GM18507 (cell line): ENCODE data around the gene AP4S1.
"Not testable (repeated sequence)": the region's sequence is repeated elsewhere in the genome, so short reads cannot be mapped to it uniquely, and the experiment has no call there.

Source experiments
- DNase-seq: peaks from one replicate; pipeline ENCODE4 v3.0.0; 2011; ENCODE audit warnings: low read depth; ENCODE audit not compliant: insufficient read length; ENCODE audit errors: extremely low spot score
- FAIRE-seq: peaks from 2 replicates; lab custom pipeline; 2011; peaks lifted over from hg19 to GRCh38; lab: Jason Lieb, UNC

AP4S1 gene

GRCh38 chr14:31037709-31038221, 12.3 kb downstream of the AP4S1 start:
- DNase-seq: no peak
- FAIRE-seq: no peak

DNA sequence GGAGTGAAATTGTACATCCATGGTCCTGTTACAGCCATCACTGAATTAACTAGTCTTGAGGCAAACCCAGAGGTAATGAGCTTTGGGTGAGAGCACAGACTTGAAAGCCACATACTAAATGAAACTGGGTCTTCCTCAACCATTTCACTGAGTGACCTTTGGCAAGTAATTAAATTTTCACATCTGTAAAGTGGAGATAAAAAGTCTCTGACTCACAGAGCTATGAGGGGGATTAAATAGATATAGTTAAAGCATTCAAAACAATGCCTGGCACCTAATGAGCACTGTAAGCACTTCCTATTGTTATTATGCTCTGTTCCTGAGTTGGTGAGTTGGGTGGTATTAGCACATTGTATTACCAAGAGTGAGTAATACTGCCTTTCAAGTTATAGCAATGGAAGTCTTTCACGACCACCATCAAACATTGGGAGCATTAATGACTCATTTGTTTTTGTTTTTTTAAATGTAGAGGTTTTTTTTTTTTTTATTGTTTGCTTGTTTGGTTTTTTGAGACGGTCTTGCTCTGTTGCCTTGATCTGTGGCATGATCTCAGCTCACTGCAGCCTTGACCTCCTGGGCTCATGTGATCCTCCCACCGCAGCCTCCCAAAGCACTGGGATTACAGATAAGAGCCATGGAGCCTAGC, 13.2 kb downstream of the AP4S1 start:
- DNase-seq: no peak
- no peak for FAIRE-seq

DNA sequence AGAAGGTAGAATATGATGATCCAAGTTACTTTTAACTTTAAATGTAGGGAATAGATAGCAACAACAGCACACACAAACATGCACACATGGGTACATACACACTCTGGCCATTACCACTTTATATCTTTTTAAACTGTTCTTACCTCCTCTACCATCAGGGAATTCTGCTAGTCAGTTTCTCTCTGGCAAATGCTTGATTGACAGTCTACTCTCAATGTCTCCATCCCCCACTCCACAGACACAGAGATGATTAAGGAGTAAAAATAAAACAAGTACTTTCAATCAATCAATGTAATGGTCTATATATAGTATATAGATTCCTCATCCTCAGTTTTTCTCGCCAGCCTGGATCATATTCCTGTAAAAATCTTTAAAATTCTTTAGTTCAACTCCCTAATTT, 16.9 kb downstream of the AP4S1 start:
- FAIRE-seq (no peak), DNase-seq (no peak)

DNA sequence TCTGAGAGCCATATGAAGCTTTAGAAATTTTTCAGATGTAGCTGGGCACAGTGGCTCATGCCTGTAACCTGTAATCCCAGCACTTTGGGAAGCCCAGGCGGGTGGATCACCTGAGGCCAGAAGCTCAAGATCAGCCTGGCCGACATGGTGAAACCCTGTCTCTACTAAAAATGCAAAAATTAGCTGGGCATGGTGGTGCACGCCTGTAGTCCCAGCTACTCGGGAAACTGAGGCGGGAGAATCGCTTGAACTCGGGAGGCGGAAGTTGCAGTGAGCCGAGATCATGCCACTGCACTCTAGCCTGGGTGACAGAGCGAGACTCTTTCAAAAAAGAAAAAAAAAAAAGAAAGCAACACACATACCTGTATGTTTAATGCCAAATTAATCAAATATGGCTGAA, 17.4 kb downstream of the AP4S1 start:
- not testable (repeated sequence) for FAIRE-seq, DNase-seq

- DNase-seq (no peak), FAIRE-seq (no peak)
These were observed 17.9 kb downstream of the AP4S1 start for GRCh38 chr14:31043379-31043778.

- DNase-seq (no peak), FAIRE-seq (no peak)
These were observed 20.1 kb downstream of the AP4S1 start for GRCh38 chr14:31045501-31046080.

GRCh38 chr14:31047503-31047902, 22.1 kb downstream of the AP4S1 start:
- FAIRE-seq: no peak

DNA sequence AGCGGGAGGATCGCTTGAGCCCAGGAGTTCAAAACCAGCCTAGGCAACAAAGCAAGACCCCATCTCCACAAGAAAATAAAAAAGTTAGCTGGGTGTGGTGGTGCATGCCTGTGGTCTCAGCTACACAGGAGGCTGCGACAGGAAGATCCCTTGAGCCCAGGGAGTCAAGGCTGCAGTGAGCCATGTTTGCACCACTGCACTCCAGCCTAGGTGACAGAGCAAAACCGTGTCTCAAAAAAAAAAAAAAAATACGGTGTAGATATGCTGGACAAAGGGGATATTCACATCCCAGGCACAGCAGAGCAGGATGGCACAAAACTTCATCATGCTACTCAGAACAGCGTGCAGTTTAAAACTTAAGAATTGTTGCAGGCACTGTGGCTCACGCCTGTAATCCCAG, 25.6 kb downstream of the AP4S1 start:
- DNase-seq (no peak), FAIRE-seq (no peak)

More at GRCh38 chr14:31047503-31047902, 22.1 kb downstream of the AP4S1 start:
- no peak for DNase-seq

DNA sequence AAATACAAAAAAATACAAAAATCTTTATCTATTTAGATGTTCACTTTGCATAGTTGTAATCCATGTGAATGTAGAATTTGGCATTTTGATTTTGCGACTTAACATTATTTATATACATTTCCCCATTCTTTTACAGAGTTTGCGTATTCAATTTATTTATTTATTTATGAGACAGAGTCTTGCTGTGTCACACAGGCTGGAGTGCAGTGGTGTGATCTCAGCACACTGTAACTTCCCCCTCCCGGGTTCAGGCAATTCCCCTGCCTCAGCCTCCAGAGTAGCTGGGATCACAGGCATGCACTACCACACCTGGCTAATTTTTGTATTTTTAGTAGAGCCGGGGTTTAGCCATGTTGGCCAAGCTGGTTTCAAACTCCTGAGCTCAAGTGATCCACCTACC, 26.1 kb downstream of the AP4S1 start:
- FAIRE-seq (no peak), DNase-seq (no peak)

DNA sequence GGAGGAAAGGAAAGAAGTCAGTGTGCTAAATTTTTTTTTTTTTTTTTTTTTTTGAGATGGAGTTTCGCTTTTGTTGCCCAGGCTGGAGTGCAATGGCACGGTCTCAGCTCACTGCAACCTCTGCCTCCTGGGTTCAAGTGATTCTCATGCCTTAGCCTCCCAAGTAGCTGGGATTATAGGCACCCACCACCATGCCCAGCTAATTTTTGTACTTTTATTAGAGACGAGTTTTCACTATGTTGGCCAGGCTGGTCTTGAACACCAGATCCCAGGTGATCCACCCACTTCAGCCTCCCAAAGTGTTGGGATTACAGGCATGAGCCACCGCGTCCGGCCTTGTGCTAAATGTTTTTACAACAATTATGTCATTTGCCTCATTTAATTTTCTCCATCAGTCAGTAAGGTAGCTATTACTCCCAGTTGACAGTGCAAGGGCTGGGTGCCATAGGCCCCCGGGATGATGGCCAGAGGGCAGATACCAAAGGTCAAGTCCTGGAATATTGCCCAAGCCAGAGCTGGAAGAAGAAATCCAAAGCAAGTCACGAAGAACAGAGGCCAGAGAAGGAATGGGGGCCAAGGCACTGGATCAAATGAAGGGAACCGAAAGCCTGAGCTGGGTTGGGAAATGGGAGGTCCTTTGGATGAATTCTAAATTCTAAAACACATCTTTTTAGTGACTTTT, 27.6 kb downstream of the AP4S1 start:
- FAIRE-seq, DNase-seq: not testable (repeated sequence)

GRCh38 chr14:31057035-31057434, 31.6 kb downstream of the AP4S1 start:
- FAIRE-seq: no peak

DNA sequence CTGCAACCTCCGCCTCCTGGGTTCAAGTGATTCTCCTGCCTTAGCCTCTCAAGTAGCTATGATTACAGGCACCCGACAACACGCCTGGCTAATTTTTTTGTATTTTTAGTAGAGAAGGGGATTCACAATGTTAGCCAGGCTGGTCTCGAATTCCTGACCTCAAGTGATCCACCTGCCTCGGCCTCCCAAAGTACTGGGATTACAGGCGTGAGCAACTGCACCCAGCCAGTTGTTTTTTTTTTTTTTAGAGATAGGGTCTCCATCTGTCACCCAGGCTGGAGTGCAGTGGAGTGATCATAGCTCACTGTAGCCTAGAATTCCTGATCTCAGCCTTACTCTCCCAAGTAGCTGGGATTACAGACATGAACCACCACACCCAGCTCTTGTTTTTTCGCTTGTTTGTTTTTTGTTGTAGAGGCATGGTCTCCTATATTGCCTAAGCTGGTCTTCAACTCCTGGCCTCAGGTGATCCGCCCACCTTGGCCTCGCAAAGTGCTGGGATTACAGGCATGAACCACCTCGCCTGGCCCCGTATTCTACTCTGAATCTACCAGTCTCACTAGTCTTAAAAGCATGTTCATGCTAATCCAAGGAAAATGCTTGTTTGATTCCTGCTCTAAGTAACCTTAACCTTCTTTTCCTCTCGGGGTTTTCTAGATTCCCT, 32.4 kb downstream of the AP4S1 start:
- DNase-seq: no peak
- FAIRE-seq: no peak

More at GRCh38 chr14:31057035-31057434, 31.6 kb downstream of the AP4S1 start:
- no peak for DNase-seq

GRCh38 chr14:31059152-31059924, 33.9 kb downstream of the AP4S1 start:
- FAIRE-seq (no peak), DNase-seq (no peak)

GRCh38 chr14:31060253-31060875, 34.9 kb downstream of the AP4S1 start:
- DNase-seq (no peak), FAIRE-seq (no peak)

- FAIRE-seq, DNase-seq: not testable (repeated sequence)
These were observed 37.5 kb downstream of the AP4S1 start for GRCh38 chr14:31062908-31063307.

- FAIRE-seq (no peak), DNase-seq (no peak)
These were observed 42.8 kb downstream of the AP4S1 start for GRCh38 chr14:31068235-31068634.

DNA sequence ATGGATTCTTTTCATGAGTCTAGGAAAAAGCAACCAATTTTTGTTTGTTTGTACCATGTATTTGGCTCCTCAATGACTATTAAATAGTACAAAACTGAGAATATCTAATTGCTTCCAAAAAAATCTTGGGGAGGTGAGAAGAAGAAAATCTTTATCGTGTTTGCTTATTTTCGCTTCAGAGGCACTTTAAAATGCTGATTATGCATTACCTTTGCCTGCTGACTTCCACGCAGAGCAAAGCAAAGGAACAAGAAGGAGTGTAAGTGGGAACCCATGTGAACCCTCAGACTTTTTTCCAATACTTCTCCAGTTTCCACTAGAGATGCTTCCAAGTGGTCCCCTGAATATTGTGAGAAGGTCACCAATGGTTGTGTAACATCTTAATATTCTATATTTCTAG, 43.9 kb downstream of the AP4S1 start:
- DNase-seq (no peak), FAIRE-seq (no peak)

- FAIRE-seq (no peak), DNase-seq (no peak)
These were observed 45.0 kb downstream of the AP4S1 start for GRCh38 chr14:31070431-31070830.

GRCh38 chr14:31071151-31071550, 45.7 kb downstream of the AP4S1 start:
- DNase-seq: no peak
- no peak for FAIRE-seq
